DND-41 (cell line): ENCODE results near the gene CROCC.
"Not testable (repeated sequence)": the region's sequence is repeated elsewhere in the genome, so short reads cannot be mapped to it uniquely, and the experiment has no call there.

Experiments
- ATAC-seq: fragments of 200-7000 bp; cut with Tn5 transposase; 3 replicates; pipeline ENCODE4 v1.9.1; 2021; ENCODE audit warnings: low read depth; ENCODE audit not compliant: insufficient read depth
- DNase-seq: peaks from one replicate; pipeline ENCODE4 v3.0.0-alpha.2; 2020
- H2AFZ ChIP-seq: 2 replicates; pipeline ENCODE4 v1.6.0; 2012; ENCODE audit warnings: low read depth, low read length
- H3K27ac ChIP-seq: 2 replicates; pipeline ENCODE4 v1.5.1; 2012; ENCODE audit warnings: low read length, inconsistent platforms
- H3K27me3 ChIP-seq: fragments of 200-600 bp; sonication (generic); 2 replicates; pipeline ENCODE4 v1.6.0; 2012; ENCODE audit warnings: low read length, mild to moderate bottlenecking, inconsistent platforms; ENCODE audit not compliant: insufficient read depth, poor library complexity
- H3K36me3 ChIP-seq: 2 replicates; pipeline ENCODE4 v1.5.1; 2012; ENCODE audit warnings: low read length, inconsistent platforms; ENCODE audit not compliant: insufficient read depth
- H3K4me1 ChIP-seq: 2 replicates; pipeline ENCODE4 v1.5.1; 2012; ENCODE audit warnings: mild to moderate bottlenecking, low read length; ENCODE audit not compliant: insufficient read depth
- H3K4me2 ChIP-seq: 2 replicates; pipeline ENCODE4 v1.6.0; 2012; ENCODE audit warnings: mild to moderate bottlenecking, moderate library complexity, low read length, inconsistent platforms; ENCODE audit not compliant: insufficient read depth
- H3K4me3 ChIP-seq, 2 experiments: fragments of 200-600 bp in 1 of 2; shearing (Covaris generic) in 1 of 2; 2 replicates each; pipeline ENCODE4 v1.5.1; 2012 to 2016; ENCODE audit warnings: inconsistent platforms in 2 of 2, low read length in 2 of 2, mild to moderate bottlenecking in 2 of 2, low read depth in 1 of 2, moderate library complexity in 1 of 2
- H3K79me2 ChIP-seq: 2 replicates; pipeline ENCODE4 v1.6.0; 2012; ENCODE audit warnings: low read length, inconsistent platforms; ENCODE audit not compliant: insufficient read depth
- H3K9ac ChIP-seq: 2 replicates; pipeline ENCODE4 v1.6.0; 2012; ENCODE audit warnings: low read depth, mild to moderate bottlenecking, inconsistent platforms, low read length, moderate library complexity
- H3K9me3 ChIP-seq: 2 replicates; pipeline ENCODE4 v1.5.1; 2012; ENCODE audit warnings: low read length, moderate library complexity, mild to moderate bottlenecking, inconsistent platforms; ENCODE audit not compliant: insufficient read depth, severe bottlenecking
- H4K20me1 ChIP-seq: 2 replicates; pipeline ENCODE4 v1.6.0; 2012; ENCODE audit warnings: low read length; ENCODE audit not compliant: insufficient read depth
- EZH2 ChIP-seq: IDR thresholded peaks from 3 replicates; pipeline ENCODE4 v1.6.1; 2012; ENCODE audit warnings: borderline replicate concordance, low read depth, mild to moderate bottlenecking, moderate library complexity, low read length, inconsistent platforms; ENCODE audit not compliant: severe bottlenecking
- TF ChIP-seq, protein P1 (sequence below): IDR thresholded peaks from 2 replicates; pipeline ENCODE4 v1.5.1; 2012; ENCODE audit warnings: borderline replicate concordance, low read length, moderate library complexity, mild to moderate bottlenecking; ENCODE audit not compliant: poor library complexity, severe bottlenecking; ENCODE audit errors: extremely low read depth

The CROCC gene

DNA sequence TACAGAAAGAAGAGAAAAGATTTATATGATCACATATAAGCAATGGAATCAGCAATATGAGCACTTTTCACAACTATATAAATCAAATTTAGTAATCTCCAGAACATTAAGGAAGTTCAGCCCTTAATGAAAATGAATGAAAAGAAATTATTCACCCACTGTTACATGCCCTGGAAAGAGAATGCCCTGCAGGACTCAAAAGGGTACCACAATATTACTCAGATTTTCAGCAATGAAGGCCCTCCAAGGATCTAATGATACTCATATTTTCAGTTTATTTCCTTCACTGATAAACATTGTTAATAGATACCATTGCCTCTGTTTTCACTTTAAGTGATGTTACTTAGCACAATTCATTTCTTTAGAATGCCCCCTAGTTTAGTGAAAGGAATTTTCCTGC, 23.4 kb upstream of the CROCC start:
- peaks cover 30% of the 10 kb centered on the region for H3K4me1 ChIP-seq
- H3K36me3 ChIP-seq, DNase-seq, H3K9me3 ChIP-seq, H3K27me3 ChIP-seq, H3K4me3 ChIP-seq, H3K27ac ChIP-seq, H2AFZ ChIP-seq, H3K79me2 ChIP-seq, ATAC-seq, H4K20me1 ChIP-seq, H3K9ac ChIP-seq: not testable (repeated sequence)
- H3K4me2 ChIP-seq: peak overlapping the region; percentile 26; the same call in 1 of the 2 replicates

DNA sequence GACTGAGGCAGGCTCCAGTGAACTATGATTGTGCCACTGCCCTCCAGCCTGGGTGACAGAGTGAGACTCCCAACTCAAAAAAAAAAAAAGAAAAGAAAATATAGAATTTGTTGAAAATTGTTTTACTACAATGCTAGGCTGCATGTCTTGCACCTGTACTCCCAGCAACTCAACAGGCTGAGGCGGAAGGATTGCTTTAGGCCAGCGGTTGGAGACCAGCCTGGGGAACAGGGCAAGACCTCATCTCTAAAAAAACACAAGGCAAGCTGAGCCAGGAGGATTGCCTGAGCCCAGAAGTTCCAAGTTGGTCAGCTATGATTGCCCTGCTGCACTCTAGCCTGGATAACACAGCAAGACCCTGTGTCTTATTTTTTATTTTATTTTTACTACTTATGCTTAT, 22.7 kb upstream of the CROCC start:
- not testable (repeated sequence) for H3K4me2 ChIP-seq, H3K27ac ChIP-seq, DNase-seq, H3K4me3 ChIP-seq, H4K20me1 ChIP-seq, H3K36me3 ChIP-seq, H3K9me3 ChIP-seq, H3K79me2 ChIP-seq, H3K9ac ChIP-seq, H3K27me3 ChIP-seq, H2AFZ ChIP-seq, ATAC-seq
- H3K4me1 ChIP-seq: peaks cover 36% of the 10 kb centered on the region

- DNase-seq (no peak), ATAC-seq (no peak)
- Histone ChIP-seq H2AFZ (no peak overlapping the region), H3K9me3 (no peaks in the 10 kb centered on the region), H3K4me2 (no peak overlapping the region), H3K36me3 (no peaks in the 10 kb centered on the region), H4K20me1 (no peaks in the 10 kb centered on the region), H3K4me1 (peaks cover 38% of the 10 kb centered on the region), H3K27me3 (no peaks in the 10 kb centered on the region), H3K79me2 (no peaks in the 10 kb centered on the region), H3K27ac (no peak overlapping the region), H3K9ac (peak overlapping the region; percentile 10; the same call in 1 of the 2 replicates), H3K4me3 (no peak overlapping the region)
- no peak for TF ChIP-seq EZH2
- TF ChIP-seq, protein P1, sequence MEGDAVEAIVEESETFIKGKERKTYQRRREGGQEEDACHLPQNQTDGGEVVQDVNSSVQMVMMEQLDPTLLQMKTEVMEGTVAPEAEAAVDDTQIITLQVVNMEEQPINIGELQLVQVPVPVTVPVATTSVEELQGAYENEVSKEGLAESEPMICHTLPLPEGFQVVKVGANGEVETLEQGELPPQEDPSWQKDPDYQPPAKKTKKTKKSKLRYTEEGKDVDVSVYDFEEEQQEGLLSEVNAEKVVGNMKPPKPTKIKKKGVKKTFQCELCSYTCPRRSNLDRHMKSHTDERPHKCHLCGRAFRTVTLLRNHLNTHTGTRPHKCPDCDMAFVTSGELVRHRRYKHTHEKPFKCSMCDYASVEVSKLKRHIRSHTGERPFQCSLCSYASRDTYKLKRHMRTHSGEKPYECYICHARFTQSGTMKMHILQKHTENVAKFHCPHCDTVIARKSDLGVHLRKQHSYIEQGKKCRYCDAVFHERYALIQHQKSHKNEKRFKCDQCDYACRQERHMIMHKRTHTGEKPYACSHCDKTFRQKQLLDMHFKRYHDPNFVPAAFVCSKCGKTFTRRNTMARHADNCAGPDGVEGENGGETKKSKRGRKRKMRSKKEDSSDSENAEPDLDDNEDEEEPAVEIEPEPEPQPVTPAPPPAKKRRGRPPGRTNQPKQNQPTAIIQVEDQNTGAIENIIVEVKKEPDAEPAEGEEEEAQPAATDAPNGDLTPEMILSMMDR: peak; percentile 53
These were observed 21.0 kb upstream of the CROCC start for GRCh38 chr1:16900751-16901150.

- peaks cover 43% of the 10 kb centered on the region for H3K4me1 ChIP-seq
- H3K4me2 ChIP-seq, H3K9ac ChIP-seq, H3K79me2 ChIP-seq, ATAC-seq, H4K20me1 ChIP-seq, DNase-seq, H3K27ac ChIP-seq, H3K27me3 ChIP-seq, H3K36me3 ChIP-seq, H2AFZ ChIP-seq, H3K4me3 ChIP-seq, H3K9me3 ChIP-seq: not testable (repeated sequence)
These were observed 20.4 kb upstream of the CROCC start for GRCh38 chr1:16901371-16901770.

GRCh38 chr1:16903054-16903453, 18.7 kb upstream of the CROCC start:
- no peak for TF ChIP-seq EZH2
- TF ChIP-seq, protein P1: no peak
- Histone ChIP-seq H3K4me2 (peak overlapping the region; percentile 67), H3K36me3 (no peaks in the 10 kb centered on the region), H2AFZ (peak overlapping the region; percentile 87), H3K9me3 (no peaks in the 10 kb centered on the region), H3K4me3 (peak overlapping the region in 1 of 2 experiments; percentile 59; a peak in 1 of 4 replicates), H3K9ac (peak overlapping the region; percentile 61), H3K79me2 (no peaks in the 10 kb centered on the region), H3K27me3 (no peaks in the 10 kb centered on the region), H4K20me1 (no peaks in the 10 kb centered on the region), H3K4me1 (peaks cover 38% of the 10 kb centered on the region), H3K27ac (peak overlapping the region; percentile 97)
- ATAC-seq: no peak
- DNase-seq: no peak
